ENCODE measurements around the gene MUC13. TPM values are rescaled to one million over a fixed set of nuclear protein-coding genes. Genes with fewer than 3 reads are reported as not detected.
A peak's percentile ranks its signal among the peaks of the same experiment; 100 is the strongest.

MUC13 gene
- total and polyA plus RNA-seq, 4 donors = 0.43 to 6.6 (median 0.49) TPM; not detected in 1

DNA sequence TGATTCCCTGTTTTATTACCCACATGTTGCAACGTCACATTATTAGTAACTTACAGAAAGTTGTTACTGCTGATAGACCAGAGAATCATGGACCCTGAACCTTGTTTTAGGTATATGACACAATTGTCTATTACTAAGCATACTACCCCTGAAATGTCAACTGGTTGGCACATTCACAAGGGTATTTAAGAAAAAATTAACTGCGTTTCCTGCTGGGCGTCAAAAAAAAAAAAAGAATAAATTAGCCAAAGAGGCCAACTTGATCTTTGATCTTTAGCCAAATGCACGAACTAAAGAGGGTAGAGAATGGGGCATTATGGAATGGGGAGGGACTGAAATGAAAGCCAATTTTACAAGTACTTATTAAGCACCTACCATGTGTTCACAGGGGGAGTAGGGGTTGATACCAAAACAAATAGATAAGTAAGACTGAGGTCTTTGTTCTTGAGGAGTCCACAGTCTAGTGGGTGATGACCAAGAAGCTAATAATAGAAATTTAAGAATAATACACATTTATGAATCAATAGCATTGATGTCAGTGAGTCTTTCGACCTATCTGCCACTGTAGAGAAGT lies 17.8 kb upstream of the MUC13 start:
- Histone ChIP-seq H3K36me3 (ENCODE audit: control insufficient read depth in 4 of 4, insufficient read depth in 4 of 4, low read length in 4 of 4) (no peaks in the 10 kb centered on the region), H3K4me1 (ENCODE audit: control insufficient read depth in 5 of 5, insufficient read depth in 5 of 5, low read length in 5 of 5) (no peaks in the 10 kb centered on the region), H3K27me3 (ENCODE audit: control insufficient read depth in 3 of 3, insufficient read depth in 3 of 3, low read length in 2 of 3) (no peaks in the 10 kb centered on the region), H3K9me3 (ENCODE audit: control insufficient read depth in 4 of 4, insufficient read depth in 3 of 4, low read length in 3 of 4) (no peaks in the 10 kb centered on the region), H3K4me3 (no peak overlapping the region), H3K9ac (ENCODE audit: insufficient read depth in 1 of 2, low read length in 2 of 2) (no peak overlapping the region), H3K27ac (ENCODE audit: low read depth in 1 of 2, low read length in 1 of 2) (no peak overlapping the region)
- no peak for ATAC-seq (ENCODE audit: insufficient read depth, low FRiP score)
- TF ChIP-seq, protein P1, sequence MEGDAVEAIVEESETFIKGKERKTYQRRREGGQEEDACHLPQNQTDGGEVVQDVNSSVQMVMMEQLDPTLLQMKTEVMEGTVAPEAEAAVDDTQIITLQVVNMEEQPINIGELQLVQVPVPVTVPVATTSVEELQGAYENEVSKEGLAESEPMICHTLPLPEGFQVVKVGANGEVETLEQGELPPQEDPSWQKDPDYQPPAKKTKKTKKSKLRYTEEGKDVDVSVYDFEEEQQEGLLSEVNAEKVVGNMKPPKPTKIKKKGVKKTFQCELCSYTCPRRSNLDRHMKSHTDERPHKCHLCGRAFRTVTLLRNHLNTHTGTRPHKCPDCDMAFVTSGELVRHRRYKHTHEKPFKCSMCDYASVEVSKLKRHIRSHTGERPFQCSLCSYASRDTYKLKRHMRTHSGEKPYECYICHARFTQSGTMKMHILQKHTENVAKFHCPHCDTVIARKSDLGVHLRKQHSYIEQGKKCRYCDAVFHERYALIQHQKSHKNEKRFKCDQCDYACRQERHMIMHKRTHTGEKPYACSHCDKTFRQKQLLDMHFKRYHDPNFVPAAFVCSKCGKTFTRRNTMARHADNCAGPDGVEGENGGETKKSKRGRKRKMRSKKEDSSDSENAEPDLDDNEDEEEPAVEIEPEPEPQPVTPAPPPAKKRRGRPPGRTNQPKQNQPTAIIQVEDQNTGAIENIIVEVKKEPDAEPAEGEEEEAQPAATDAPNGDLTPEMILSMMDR (IDR thresholded peaks at IDR 0.05; ENCODE audit: control extremely low read depth, extremely low read depth) = no peak
- DNase-seq = peak in 2 of 3 donors; percentile 22 to 47
- 56 to 73% methylated on average over 5 of the region's 5 CpGs for WGBS, 2 donors

DNA sequence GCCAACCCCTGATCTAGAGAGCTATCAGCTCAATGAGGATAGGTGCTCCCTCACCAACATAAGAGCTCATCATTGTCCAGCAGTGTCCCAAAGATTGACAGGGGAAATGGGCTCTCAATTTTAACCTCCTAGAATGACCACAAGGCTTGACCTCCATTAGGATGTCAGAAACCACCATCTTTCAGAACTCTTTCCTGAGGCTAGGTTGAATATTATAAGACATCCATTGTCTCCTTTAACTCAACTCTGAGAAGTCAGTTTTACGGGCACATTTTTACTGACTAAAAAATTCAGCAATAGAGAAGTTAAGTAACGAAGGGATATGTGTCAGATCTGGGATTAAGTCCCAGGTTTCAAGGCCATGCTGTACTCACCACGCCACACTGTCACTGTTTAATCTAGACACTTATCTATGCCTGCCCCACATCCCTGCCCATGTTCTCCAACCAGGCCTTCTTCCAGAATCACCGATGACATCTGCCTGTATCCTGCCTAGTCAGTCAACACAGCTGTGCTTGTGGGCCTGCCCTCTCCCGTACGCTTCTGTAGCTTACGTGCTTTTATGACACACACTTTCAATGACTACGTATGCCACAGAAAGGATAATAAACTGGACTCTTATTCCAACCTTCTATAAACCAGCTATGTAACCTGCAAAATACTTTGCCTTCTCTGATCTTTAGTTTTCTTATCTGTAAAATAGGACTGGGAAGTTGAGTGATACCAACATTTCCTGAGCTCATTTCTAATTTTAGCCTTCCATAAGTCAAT lies 17.1 kb upstream of the MUC13 start:
- Histone ChIP-seq H3K27me3 (ENCODE audit: control insufficient read depth in 3 of 3, insufficient read depth in 3 of 3, low read length in 2 of 3) (no peaks in the 10 kb centered on the region), H3K4me3 (no peak overlapping the region), H3K36me3 (ENCODE audit: control insufficient read depth in 4 of 4, insufficient read depth in 4 of 4, low read length in 4 of 4) (no peaks in the 10 kb centered on the region), H3K27ac (ENCODE audit: low read depth in 1 of 2, low read length in 1 of 2) (no peak overlapping the region), H3K9ac (ENCODE audit: insufficient read depth in 1 of 2, low read length in 2 of 2) (no peak overlapping the region), H3K4me1 (ENCODE audit: control insufficient read depth in 5 of 5, insufficient read depth in 5 of 5, low read length in 5 of 5) (no peaks in the 10 kb centered on the region), H3K9me3 (ENCODE audit: control insufficient read depth in 4 of 4, insufficient read depth in 3 of 4, low read length in 3 of 4) (no peaks in the 10 kb centered on the region)
- no peak for DNase-seq
- ATAC-seq (ENCODE audit: insufficient read depth, low FRiP score) = no peak
- TF ChIP-seq, protein P1 (IDR thresholded peaks at IDR 0.05; ENCODE audit: control extremely low read depth, extremely low read depth) = no peak
- 76 to 93% methylated on average over 8 of the region's 8 CpGs for WGBS, 2 donors

DNA sequence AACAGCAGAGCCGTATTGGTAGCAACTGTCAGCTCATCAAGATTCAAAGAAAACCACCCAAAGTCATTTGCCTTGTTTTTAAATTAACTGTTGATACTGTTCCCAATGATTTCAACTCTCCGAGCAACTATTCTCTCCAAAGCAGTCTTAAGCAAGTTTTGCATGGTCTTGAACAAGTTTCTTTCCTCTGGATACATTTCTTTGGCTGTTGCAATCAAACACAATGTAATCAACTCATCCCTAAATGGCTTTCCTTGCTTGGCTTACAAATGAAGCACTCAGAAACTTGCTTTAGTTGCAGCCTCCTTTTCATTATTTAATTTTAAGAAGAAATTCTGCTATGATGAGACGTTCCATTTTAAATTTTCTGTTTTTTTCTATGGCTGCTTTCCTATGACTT lies 15.5 kb upstream of the MUC13 start:
- Histone ChIP-seq H3K9ac (ENCODE audit: insufficient read depth in 1 of 2, low read length in 2 of 2) (no peak overlapping the region), H3K4me3 (no peak overlapping the region), H3K4me1 (ENCODE audit: control insufficient read depth in 5 of 5, insufficient read depth in 5 of 5, low read length in 5 of 5) (no peaks in the 10 kb centered on the region), H3K9me3 (ENCODE audit: control insufficient read depth in 4 of 4, insufficient read depth in 3 of 4, low read length in 3 of 4) (no peaks in the 10 kb centered on the region), H3K27ac (ENCODE audit: low read depth in 1 of 2, low read length in 1 of 2) (no peak overlapping the region), H3K36me3 (ENCODE audit: control insufficient read depth in 4 of 4, insufficient read depth in 4 of 4, low read length in 4 of 4) (no peaks in the 10 kb centered on the region), H3K27me3 (ENCODE audit: control insufficient read depth in 3 of 3, insufficient read depth in 3 of 3, low read length in 2 of 3) (no peaks in the 10 kb centered on the region)
- 85 to 89% methylated on average over 3 of the region's 3 CpGs for WGBS, 2 donors
- ATAC-seq (ENCODE audit: insufficient read depth, low FRiP score) (no peak), DNase-seq (peak in 1 of 3 donors; percentile 44)
- TF ChIP-seq, protein P1 (IDR thresholded peaks at IDR 0.05; ENCODE audit: control extremely low read depth, extremely low read depth) = no peak

All from lung (tissue), 12 donors.